ENCODE results near the gene ARL2.

DNA sequence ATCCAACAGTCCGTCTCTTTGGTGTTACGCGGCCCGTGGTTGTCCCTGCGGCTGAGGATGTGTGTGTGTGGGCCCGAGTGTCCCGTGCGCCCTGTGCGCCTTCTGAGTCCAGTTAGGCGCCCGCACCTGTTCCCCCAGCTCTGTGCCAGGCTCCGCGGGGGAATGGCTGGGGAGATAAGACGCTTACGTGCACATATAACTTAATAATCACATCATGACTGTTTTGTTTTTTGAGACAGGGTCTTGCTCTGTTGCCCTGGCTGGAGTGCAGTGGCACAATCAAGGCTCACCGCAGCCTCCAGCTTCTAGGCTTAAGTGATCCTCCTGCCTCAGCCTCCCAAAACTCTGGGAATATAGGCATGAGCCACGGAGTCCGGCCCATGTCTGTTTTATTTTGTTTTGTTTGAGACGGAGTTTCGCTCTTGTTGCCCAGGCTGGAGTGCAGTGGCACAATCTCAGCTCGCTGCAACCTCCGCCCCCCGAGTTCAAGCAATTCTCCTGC is 817 bp downstream of the ARL2 start:
- TF ChIP-seq, protein P1, sequence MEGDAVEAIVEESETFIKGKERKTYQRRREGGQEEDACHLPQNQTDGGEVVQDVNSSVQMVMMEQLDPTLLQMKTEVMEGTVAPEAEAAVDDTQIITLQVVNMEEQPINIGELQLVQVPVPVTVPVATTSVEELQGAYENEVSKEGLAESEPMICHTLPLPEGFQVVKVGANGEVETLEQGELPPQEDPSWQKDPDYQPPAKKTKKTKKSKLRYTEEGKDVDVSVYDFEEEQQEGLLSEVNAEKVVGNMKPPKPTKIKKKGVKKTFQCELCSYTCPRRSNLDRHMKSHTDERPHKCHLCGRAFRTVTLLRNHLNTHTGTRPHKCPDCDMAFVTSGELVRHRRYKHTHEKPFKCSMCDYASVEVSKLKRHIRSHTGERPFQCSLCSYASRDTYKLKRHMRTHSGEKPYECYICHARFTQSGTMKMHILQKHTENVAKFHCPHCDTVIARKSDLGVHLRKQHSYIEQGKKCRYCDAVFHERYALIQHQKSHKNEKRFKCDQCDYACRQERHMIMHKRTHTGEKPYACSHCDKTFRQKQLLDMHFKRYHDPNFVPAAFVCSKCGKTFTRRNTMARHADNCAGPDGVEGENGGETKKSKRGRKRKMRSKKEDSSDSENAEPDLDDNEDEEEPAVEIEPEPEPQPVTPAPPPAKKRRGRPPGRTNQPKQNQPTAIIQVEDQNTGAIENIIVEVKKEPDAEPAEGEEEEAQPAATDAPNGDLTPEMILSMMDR (IDR thresholded peaks at IDR 0.05), result no peak
- TF ChIP-seq TEAD4 (IDR thresholded peaks at IDR 0.05; ENCODE audit: borderline replicate concordance, insufficient read depth), result no peak
- TF ChIP-seq, protein P2, sequence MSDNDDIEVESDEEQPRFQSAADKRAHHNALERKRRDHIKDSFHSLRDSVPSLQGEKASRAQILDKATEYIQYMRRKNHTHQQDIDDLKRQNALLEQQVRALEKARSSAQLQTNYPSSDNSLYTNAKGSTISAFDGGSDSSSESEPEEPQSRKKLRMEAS (IDR thresholded peaks at IDR 0.05; ENCODE audit: low read depth), result no peak
- TF ChIP-seq, protein P3, sequence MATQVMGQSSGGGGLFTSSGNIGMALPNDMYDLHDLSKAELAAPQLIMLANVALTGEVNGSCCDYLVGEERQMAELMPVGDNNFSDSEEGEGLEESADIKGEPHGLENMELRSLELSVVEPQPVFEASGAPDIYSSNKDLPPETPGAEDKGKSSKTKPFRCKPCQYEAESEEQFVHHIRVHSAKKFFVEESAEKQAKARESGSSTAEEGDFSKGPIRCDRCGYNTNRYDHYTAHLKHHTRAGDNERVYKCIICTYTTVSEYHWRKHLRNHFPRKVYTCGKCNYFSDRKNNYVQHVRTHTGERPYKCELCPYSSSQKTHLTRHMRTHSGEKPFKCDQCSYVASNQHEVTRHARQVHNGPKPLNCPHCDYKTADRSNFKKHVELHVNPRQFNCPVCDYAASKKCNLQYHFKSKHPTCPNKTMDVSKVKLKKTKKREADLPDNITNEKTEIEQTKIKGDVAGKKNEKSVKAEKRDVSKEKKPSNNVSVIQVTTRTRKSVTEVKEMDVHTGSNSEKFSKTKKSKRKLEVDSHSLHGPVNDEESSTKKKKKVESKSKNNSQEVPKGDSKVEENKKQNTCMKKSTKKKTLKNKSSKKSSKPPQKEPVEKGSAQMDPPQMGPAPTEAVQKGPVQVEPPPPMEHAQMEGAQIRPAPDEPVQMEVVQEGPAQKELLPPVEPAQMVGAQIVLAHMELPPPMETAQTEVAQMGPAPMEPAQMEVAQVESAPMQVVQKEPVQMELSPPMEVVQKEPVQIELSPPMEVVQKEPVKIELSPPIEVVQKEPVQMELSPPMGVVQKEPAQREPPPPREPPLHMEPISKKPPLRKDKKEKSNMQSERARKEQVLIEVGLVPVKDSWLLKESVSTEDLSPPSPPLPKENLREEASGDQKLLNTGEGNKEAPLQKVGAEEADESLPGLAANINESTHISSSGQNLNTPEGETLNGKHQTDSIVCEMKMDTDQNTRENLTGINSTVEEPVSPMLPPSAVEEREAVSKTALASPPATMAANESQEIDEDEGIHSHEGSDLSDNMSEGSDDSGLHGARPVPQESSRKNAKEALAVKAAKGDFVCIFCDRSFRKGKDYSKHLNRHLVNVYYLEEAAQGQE (IDR thresholded peaks at IDR 0.05; ENCODE audit: low read depth, low read length), result no peak
- TF ChIP-seq MXI1 (IDR thresholded peaks at IDR 0.05; ENCODE audit: low read depth, low read length), result no peak
- TF ChIP-seq TCF12 (IDR thresholded peaks at IDR 0.05), result no peak
